Measurements from ENCODE around the gene RABL2B. TPM values are rescaled to one million over a fixed set of nuclear protein-coding genes. Genes with fewer than 3 reads are reported as not detected.

Gene RABL2B
- total RNA-seq, 1 experiment from 2014 or later: 30.2 TPM

GRCh38 chr22:50732681-50733080, 50.8 kb downstream of the RABL2B start:
- intact Hi-C loops (cut with micrococcal nuclease): no loop called here
- ChIA-PET POLR2A (no interaction called here), CTCF (interaction anchor here (0.6 to 2.0 kb wide), 6 partner anchors 10 to 140 kb away, joined by 3 to 16 read pairs (median 4); no protein-coding TSS in a partner anchor)
- BruUV-seq (replicated peaks): no TSS peak
- Mint-ChIP-seq H3K4me3 (ENCODE audit: unreplicated experiment) (no peak overlapping the region), H3K36me3 (ENCODE audit: insufficient read depth, unreplicated experiment) (no peaks in the 10 kb centered on the region), H3K27me3 (ENCODE audit: insufficient read depth, unreplicated experiment) (peaks cover 41% of the 10 kb centered on the region), H3K27ac (ENCODE audit: low read depth, unreplicated experiment) (no peak overlapping the region), H3K4me1 (ENCODE audit: insufficient read depth, unreplicated experiment) (no peaks in the 10 kb centered on the region), H3K9me3 (ENCODE audit: unreplicated experiment) (no peaks in the 10 kb centered on the region)
- DNase-seq (ENCODE audit: unreplicated experiment): no peak
- TF ChIP-seq CTCF (IDR thresholded peaks at IDR 0.05; ENCODE audit: unreplicated experiment): no peak

GRCh38 chr22:50731811-50732624, 51.4 kb downstream of the RABL2B start:
- POLR2A ChIA-PET: no interaction called here
- no peaks in the 10 kb centered on the region for H3K4me1 Mint-ChIP-seq (ENCODE audit: insufficient read depth, unreplicated experiment)
- peak overlapping the region; percentile 54 for H3K27ac Mint-ChIP-seq (ENCODE audit: low read depth, unreplicated experiment)
- intact Hi-C loops (cut with micrococcal nuclease): no loop called here
- no peaks in the 10 kb centered on the region for H3K36me3 Mint-ChIP-seq (ENCODE audit: insufficient read depth, unreplicated experiment)
- DNase-seq (ENCODE audit: unreplicated experiment): peak; percentile 60
- BruUV-seq (replicated peaks): no TSS peak
- no peak overlapping the region for H3K4me3 Mint-ChIP-seq (ENCODE audit: unreplicated experiment)
- peak; percentile 90 for TF ChIP-seq CTCF (IDR thresholded peaks at IDR 0.05; ENCODE audit: unreplicated experiment)
- CTCF ChIA-PET: interaction anchor here (0.6 to 2.0 kb wide), 15 partner anchors 10 to 859 kb away, joined by 3 to 16 read pairs (median 3); no protein-coding TSS in a partner anchor
- H3K27me3 Mint-ChIP-seq (ENCODE audit: insufficient read depth, unreplicated experiment): peaks cover 35% of the 10 kb centered on the region
- no peaks in the 10 kb centered on the region for H3K9me3 Mint-ChIP-seq (ENCODE audit: unreplicated experiment)

GRCh38 chr22:50730941-50731661, 52.3 kb downstream of the RABL2B start:
- intact Hi-C loops (cut with micrococcal nuclease): no loop called here
- no peaks in the 10 kb centered on the region for H3K36me3 Mint-ChIP-seq (ENCODE audit: insufficient read depth, unreplicated experiment)
- no peak for TF ChIP-seq CTCF (IDR thresholded peaks at IDR 0.05; ENCODE audit: unreplicated experiment)
- no TSS peak for BruUV-seq (replicated peaks)
- H3K27me3 Mint-ChIP-seq (ENCODE audit: insufficient read depth, unreplicated experiment): peaks cover 26% of the 10 kb centered on the region
- POLR2A ChIA-PET: no interaction called here
- CTCF ChIA-PET: interaction anchor here (0.6 to 2.0 kb wide), 13 partner anchors 9 to 858 kb away, joined by 3 to 16 read pairs (median 3); no protein-coding TSS in a partner anchor
- no peak overlapping the region for H3K27ac Mint-ChIP-seq (ENCODE audit: low read depth, unreplicated experiment)
- H3K4me1 Mint-ChIP-seq (ENCODE audit: insufficient read depth, unreplicated experiment): no peaks in the 10 kb centered on the region
- H3K4me3 Mint-ChIP-seq (ENCODE audit: unreplicated experiment): no peak overlapping the region
- DNase-seq (ENCODE audit: unreplicated experiment): no peak
- H3K9me3 Mint-ChIP-seq (ENCODE audit: unreplicated experiment): no peaks in the 10 kb centered on the region
